Spleen (tissue), 11 donors: ENCODE measurements around the gene NUMBL. TPM values are rescaled to one million over a fixed set of nuclear protein-coding genes. Genes with fewer than 3 reads are reported as not detected.

Source experiments
- DNase-seq: peaks from one replicate; pipeline ENCODE4 v3.0.0-alpha.2; 2020
- H3K27ac ChIP-seq, 8 donors: fragments of 200-600 bp; sonication (generic) in 7 of 8; 1 replicate in 4 of 8; 2 replicates in 4 of 8; pipeline versions ENCODE4 v1.5.0 to v1.8.0; 2016 to 2021; ENCODE audit warnings: inconsistent platforms in 4 of 8, mild to moderate bottlenecking in 4 of 8, moderate library complexity in 1 of 8
- H3K27me3 ChIP-seq, 7 donors: fragments of 200-600 bp; sonication (generic) in 6 of 7; replicated peaks in 1 of 7; 1 replicate in 4 of 7; 2 replicates in 3 of 7; pipeline versions ENCODE4 v1.5.0 to v1.8.0; 2016 to 2021; ENCODE audit warnings: inconsistent platforms in 3 of 7, mild to moderate bottlenecking in 1 of 7
- H3K36me3 ChIP-seq, 6 donors: fragments of 200-600 bp; sonication (generic) in 5 of 6; 1 replicate in 4 of 6; 2 replicates in 2 of 6; pipeline versions ENCODE4 v1.5.0 to v1.8.0; 2016 to 2021; ENCODE audit warnings: inconsistent platforms in 2 of 6
- H3K4me1 ChIP-seq, 6 donors: fragments of 200-600 bp; sonication (generic) in 5 of 6; 1 replicate in 3 of 6; 2 replicates in 3 of 6; pipeline versions ENCODE4 v1.5.0 to v1.8.0; 2016 to 2021; ENCODE audit warnings: inconsistent platforms in 3 of 6
- H3K4me3 ChIP-seq, 8 donors: fragments of 200-600 bp; sonication (generic) in 7 of 8; 1 replicate in 4 of 8; 2 replicates in 4 of 8; pipeline versions ENCODE4 v1.5.0 to v1.8.0; 2016 to 2021; ENCODE audit warnings: inconsistent platforms in 4 of 8, mild to moderate bottlenecking in 4 of 8, moderate library complexity in 2 of 8
- H3K9me3 ChIP-seq, 8 donors: fragments of 200-600 bp; sonication (generic) in 7 of 8; 1 replicate in 4 of 8; 2 replicates in 4 of 8; pipeline versions ENCODE4 v1.5.0 to v1.8.0; 2016 to 2021; ENCODE audit warnings: inconsistent platforms in 4 of 8
- CTCF ChIP-seq, 11 experiments: fragments of 200-600 bp in 7 of 11; fragments of 450-650 bp in 4 of 11; sonication (generic) in 4 of 11; IDR thresholded peaks in 8 of 11; conservative IDR thresholded peaks in 3 of 11; 1 replicate in 7 of 11; 2 replicates in 4 of 11; pipeline versions ENCODE4 v1.4.0 to v1.8.0; 2016 to 2021; ENCODE audit warnings: antibody characterized with exemption in 11 of 11, inconsistent platforms in 4 of 11, mild to moderate bottlenecking in 1 of 11
- POLR2A ChIP-seq, 3 donors: fragments of 450-650 bp; IDR thresholded peaks; one replicate each; pipeline ENCODE4 v1.5.1; 2017; ENCODE audit warnings: antibody characterized with exemption in 3 of 3, mild to moderate bottlenecking in 1 of 3
- POLR2AphosphoS5 ChIP-seq, 3 donors: sonication (generic); formaldehyde crosslinking; IDR thresholded peaks; one replicate each; pipeline ENCODE4 v1.5.1; 2017; ENCODE audit warnings: antibody characterized with exemption in 3 of 3
- WGBS, 5 donors: extraction: QIAGEN DNeasy Blood & Tissue Kit in 3 of 5; methylation state at CpG; one replicate each; pipeline versions ENCODE4 v1.1.5 to v1.1.7; 2013 to 2018; 5-methylcytosine and 5-hydroxymethylcytosine counted together
- intact Hi-C: fragments of 100-400 bp; cut with DNase I; formaldehyde crosslinking; loops from one replicate; pipeline ENCODE4 v1.15.0; 2023; ENCODE audit warnings: low total_unique reads
- polyA plus RNA-seq, 3 donors: library from polyadenylated mRNA; stranded (reverse); fragments of 200-250 nt; gene quantifications; one replicate each; pipeline ENCODE4 v1.2.1, GENCODE V29; 2013
- total RNA-seq, 7 donors: library from RNA; depleted of rRNA in 3 of 7; stranded (reverse); fragments of >200 nt in 3 of 7; fragmentation: NEBNext Ultra II Directional in 4 of 7; extraction: Animal tissue kit (Norgen Biotek cat#: 25700) in 4 of 7; gene quantifications; one replicate each; pipeline versions ENCODE4 v1.1.0 to v1.2.1, GENCODE V29; 2016 to 2021
- donor health status: healthy with polysubstance abuse.
- donor health status: DM: no; HTN: no; CAD: no; lungs with moderate emphysema.
- donor health status: DM: no; HTN: no; CAD: no.
- donor health status: Bipolar disorder and iron deficiency.
- donor health status: healthy.
- donor health status: DM: no; HTN: no; CAD: no.
- donor health status: DM: yes; HTN: yes; CAD: no.

Gene NUMBL
- total and polyA plus RNA-seq, 10 donors = 3.2 to 27.4 (median 13.3) TPM

- H3K4me1 ChIP-seq = peaks cover 0 to 26% (median 11%) of the 10 kb centered on the region in 6 donors
- intact Hi-C loops = no loop called here
- TF ChIP-seq CTCF (IDR thresholded peaks at IDR 0.05 in 8 of 11, conservative IDR thresholded peaks at IDR 0.05 in 3 of 11) = no peak
- no peak for TF ChIP-seq POLR2AphosphoS5 (IDR thresholded peaks at IDR 0.05)
- TF ChIP-seq POLR2A (IDR thresholded peaks at IDR 0.05) = no peak
- no peaks in the 10 kb centered on the region for H3K9me3 ChIP-seq
- peak overlapping the region in 6 of 8 donors; percentile 22 to 52 (median 32) for H3K27ac ChIP-seq
- WGBS, 5 donors = 79 to 94% (median 84%) methylated on average over 7 of the region's 7 CpGs
- no peaks in the 10 kb centered on the region for H3K36me3 ChIP-seq
- H3K4me3 ChIP-seq = no peak overlapping the region
- no peak for DNase-seq
- H3K27me3 ChIP-seq = peaks cover 0 to 20% (median 0%) of the 10 kb centered on the region in 7 donors
Observed at GRCh38 chr19:40641281-40641680, 49.2 kb downstream of the NUMBL start.

DNA sequence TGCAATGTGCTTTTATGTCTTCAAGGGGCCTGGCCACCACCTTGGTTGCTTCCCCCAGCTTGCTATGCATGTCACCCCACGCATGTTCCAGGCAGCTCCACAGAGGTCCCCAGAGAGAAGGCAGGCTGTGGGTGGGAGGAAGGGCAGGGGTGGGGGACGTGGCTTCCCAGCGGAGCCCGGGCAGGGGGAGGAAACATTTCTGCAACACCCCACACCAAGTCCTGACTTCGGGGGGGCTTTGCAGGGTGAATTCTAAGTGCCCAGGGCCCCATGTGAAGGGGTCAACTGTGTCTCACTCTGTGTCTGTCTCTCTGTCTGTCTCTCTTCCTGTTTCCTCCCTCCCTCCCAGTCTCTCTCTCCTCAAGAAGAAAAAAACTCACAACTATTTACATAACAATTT is 49.7 kb downstream of the NUMBL start:
- H3K36me3 ChIP-seq = no peaks in the 10 kb centered on the region
- H3K4me3 ChIP-seq = no peak overlapping the region
- no peaks in the 10 kb centered on the region for H3K9me3 ChIP-seq
- 1 to 12% (median 7%) methylated on average over 5 of the region's 5 CpGs for WGBS, 5 donors
- peaks cover 0 to 25% (median 0%) of the 10 kb centered on the region in 7 donors for H3K27me3 ChIP-seq
- intact Hi-C loops = no loop called here
- DNase-seq = no peak
- TF ChIP-seq CTCF (IDR thresholded peaks at IDR 0.05 in 8 of 11, conservative IDR thresholded peaks at IDR 0.05 in 3 of 11) = no peak
- peak in 1 of 3 donors; percentile 24 for TF ChIP-seq POLR2AphosphoS5 (IDR thresholded peaks at IDR 0.05)
- peak overlapping the region in 4 of 8 donors; percentile 27 to 45 (median 32) for H3K27ac ChIP-seq
- H3K4me1 ChIP-seq = peaks cover 0 to 21% (median 10%) of the 10 kb centered on the region in 6 donors

DNA sequence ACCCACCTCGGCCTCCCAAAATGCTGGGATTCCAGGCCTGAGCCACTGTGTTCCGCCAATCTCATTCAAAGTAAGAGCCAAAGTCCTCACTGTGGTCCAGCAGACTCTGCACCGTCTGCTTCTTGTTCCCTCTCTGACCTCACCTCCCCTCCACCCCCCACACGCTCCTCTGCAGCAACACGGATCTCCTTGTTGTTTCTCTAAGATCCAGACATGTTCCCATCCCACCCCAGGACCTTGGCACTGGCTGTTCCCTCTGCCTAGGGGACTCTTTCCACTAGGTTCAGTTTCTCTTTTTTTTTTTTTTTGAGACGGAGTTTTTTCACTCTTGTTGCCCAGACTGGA is 50.8 kb downstream of the NUMBL start:
- Histone ChIP-seq H3K27me3 (peaks cover 0 to 34% (median 0%) of the 10 kb centered on the region in 7 donors), H3K9me3 (no peaks in the 10 kb centered on the region), H3K36me3 (no peaks in the 10 kb centered on the region), H3K27ac (no peak overlapping the region), H3K4me3 (no peak overlapping the region), H3K4me1 (peaks cover 0 to 15% (median 10%) of the 10 kb centered on the region in 6 donors)
- no peak for TF ChIP-seq CTCF (IDR thresholded peaks at IDR 0.05 in 8 of 11, conservative IDR thresholded peaks at IDR 0.05 in 3 of 11)
- TF ChIP-seq POLR2AphosphoS5 (IDR thresholded peaks at IDR 0.05) = no peak
- TF ChIP-seq POLR2A (IDR thresholded peaks at IDR 0.05) = no peak
- no peak for DNase-seq
- WGBS, 5 donors = 76 to 88% (median 80%) methylated on average over 6 of the region's 6 CpGs
- intact Hi-C loops = no loop called here

- H3K4me3 ChIP-seq = no peak overlapping the region
- 64 to 91% (median 81%) methylated on average over 1 of the region's 1 CpG for WGBS, 5 donors
- no peak for TF ChIP-seq POLR2AphosphoS5 (IDR thresholded peaks at IDR 0.05)
- no peak for TF ChIP-seq CTCF (IDR thresholded peaks at IDR 0.05 in 8 of 11, conservative IDR thresholded peaks at IDR 0.05 in 3 of 11)
- TF ChIP-seq POLR2A (IDR thresholded peaks at IDR 0.05) = no peak
- H3K4me1 ChIP-seq = peaks cover 0 to 25% (median 17%) of the 10 kb centered on the region in 6 donors
- intact Hi-C loops = no loop called here
- no peaks in the 10 kb centered on the region for H3K36me3 ChIP-seq
- H3K27me3 ChIP-seq = peaks cover 0 to 34% (median 0%) of the 10 kb centered on the region in 7 donors
- H3K9me3 ChIP-seq = no peaks in the 10 kb centered on the region
- H3K27ac ChIP-seq = no peak overlapping the region
- no peak for DNase-seq
Observed at GRCh38 chr19:40638327-40638726, 52.1 kb downstream of the NUMBL start.
